CD14-positive monocyte (primary cell): Measurements from ENCODE around the gene AREL1. TPM values are rescaled to one million over a fixed set of nuclear protein-coding genes. Genes with fewer than 3 reads are reported as not detected.

Experiments used
- DNase-seq, 3 donors: peaks; one replicate each; pipeline ENCODE4 v3.0.0-alpha.2; 2011 to 2022
- H2AFZ ChIP-seq: 2 replicates; pipeline ENCODE4 v1.6.0; 2012; ENCODE audit warnings: mild to moderate bottlenecking, low read depth, low read length, inconsistent platforms; ENCODE audit not compliant: insufficient read depth, poor library complexity, severe bottlenecking
- H3K27ac ChIP-seq, 2 donors: 1 replicate in 1 of 2; 2 replicates in 1 of 2; pipeline ENCODE4 v1.5.1; 2012 to 2013; ENCODE audit warnings: low read length in 2 of 2, control low read depth in 1 of 2, inconsistent platforms in 1 of 2, low read depth in 1 of 2, mild to moderate bottlenecking in 1 of 2
- H3K27me3 ChIP-seq, 2 donors: one replicate each; pipeline versions ENCODE4 v1.6.0 to v1.6.1; 2011 to 2013; ENCODE audit warnings: low read length in 2 of 2; ENCODE audit not compliant: control insufficient read depth in 2 of 2, insufficient read depth in 2 of 2
- H3K36me3 ChIP-seq, 2 donors: replicated peaks in 1 of 2; 1 replicate in 1 of 2; 2 replicates in 1 of 2; pipeline versions ENCODE4 v1.5.1 to v1.6.1; 2012 to 2013; ENCODE audit warnings: low read length in 2 of 2, control low read depth in 1 of 2, inconsistent platforms in 1 of 2, mild to moderate bottlenecking in 1 of 2; ENCODE audit not compliant: insufficient read depth in 2 of 2, control insufficient read depth in 1 of 2
- H3K4me1 ChIP-seq, 2 donors: 1 replicate in 1 of 2; 2 replicates in 1 of 2; pipeline versions ENCODE4 v1.5.1 to v1.6.1; 2012 to 2013; ENCODE audit warnings: low read length in 2 of 2, control low read depth in 1 of 2, inconsistent platforms in 1 of 2, mild to moderate bottlenecking in 1 of 2, moderate library complexity in 1 of 2; ENCODE audit not compliant: insufficient read depth in 2 of 2, control insufficient read depth in 1 of 2
- H3K4me2 ChIP-seq: replicated peaks from 2 replicates; pipeline ENCODE3; 2012; ENCODE audit warnings: low read length, moderate library complexity, mild to moderate bottlenecking; ENCODE audit not compliant: poor library complexity, severe bottlenecking; ENCODE audit errors: extremely low read depth
- H3K4me3 ChIP-seq, 3 experiments: fragments of 200-600 bp in 1 of 3; sonication (generic) in 1 of 3; replicated peaks in 1 of 3; 1 replicate in 2 of 3; 2 replicates in 1 of 3; pipeline ENCODE4 v1.5.1; 2011 to 2013; ENCODE audit warnings: low read length in 3 of 3, mild to moderate bottlenecking in 3 of 3, control low read depth in 2 of 3, low read depth in 2 of 3, inconsistent platforms in 1 of 3, moderate library complexity in 1 of 3
- H3K79me2 ChIP-seq: 2 replicates; pipeline ENCODE4 v1.6.0; 2012; ENCODE audit warnings: mild to moderate bottlenecking, control low read depth, inconsistent platforms, low read length, moderate library complexity; ENCODE audit not compliant: insufficient read depth
- H3K9ac ChIP-seq: 2 replicates; pipeline ENCODE4 v1.6.0; 2017; ENCODE audit warnings: low read length, mild to moderate bottlenecking; ENCODE audit not compliant: insufficient read depth, poor library complexity, severe bottlenecking
- H3K9me3 ChIP-seq, 2 donors: replicated peaks in 1 of 2; 1 replicate in 1 of 2; 2 replicates in 1 of 2; pipeline versions ENCODE4 v1.5.1 to v1.6.1; 2012 to 2013; ENCODE audit warnings: low read length in 2 of 2, control low read depth in 1 of 2; ENCODE audit not compliant: control insufficient read depth in 1 of 2, insufficient read depth in 1 of 2
- H4K20me1 ChIP-seq: 2 replicates; pipeline ENCODE4 v1.6.0; 2012; ENCODE audit warnings: mild to moderate bottlenecking, low read length, control low read depth, moderate library complexity; ENCODE audit not compliant: insufficient read depth
- H3K27ac Mint-ChIP-seq, 7 donors: one replicate each; pipeline ENCODE4 v1.8.0; 2020; ENCODE audit warnings: mild to moderate bottlenecking in 7 of 7, mixed read lengths in 7 of 7, moderate library complexity in 6 of 7, inconsistent platforms in 2 of 7
- H3K27me3 Mint-ChIP-seq, 3 donors: one replicate each; pipeline ENCODE4 v1.8.0; 2021 to 2022; ENCODE audit warnings: low read depth in 3 of 3, mild to moderate bottlenecking in 3 of 3, mixed read lengths in 3 of 3, moderate library complexity in 3 of 3, inconsistent platforms in 1 of 3
- H3K36me3 Mint-ChIP-seq, 2 donors: one replicate each; pipeline ENCODE4 v1.8.0; 2020; ENCODE audit warnings: mixed read lengths in 2 of 2, inconsistent platforms in 1 of 2, mild to moderate bottlenecking in 1 of 2
- H3K4me1 Mint-ChIP-seq: one replicate; pipeline ENCODE4 v1.8.0; 2020; ENCODE audit warnings: mild to moderate bottlenecking, mixed read lengths
- H3K4me3 Mint-ChIP-seq, 2 donors: one replicate each; pipeline ENCODE4 v1.8.0; 2020; ENCODE audit warnings: mild to moderate bottlenecking in 2 of 2, mixed read lengths in 2 of 2, moderate library complexity in 1 of 2
- H3K9me3 Mint-ChIP-seq, 7 donors: one replicate each; pipeline ENCODE4 v1.8.0; 2020 to 2022; ENCODE audit warnings: mixed read lengths in 7 of 7, mild to moderate bottlenecking in 6 of 7, moderate library complexity in 6 of 7, inconsistent platforms in 2 of 7
- CTCF ChIP-seq: fragments of 200-600 bp; IDR thresholded peaks from one replicate; pipeline ENCODE4 v1.8.0; 2022; ENCODE audit warnings: antibody characterized with exemption, mild to moderate bottlenecking
- WGBS: methylation state at CpG from one replicate; pipeline ENCODE4 v1.1.5; 2013; ENCODE audit warnings: missing lambda C conversion rate; ENCODE audit not compliant: insufficient coverage; 5-methylcytosine and 5-hydroxymethylcytosine counted together
- intact Hi-C, 2 donors: fragments of 100-400 bp; cut with micrococcal nuclease; formaldehyde crosslinking; loops; one replicate each; pipeline versions ENCODE4 v1.15.0 to v1.15.1; 2023
- polyA plus RNA-seq, 3 donors: library from polyadenylated mRNA; depleted of rRNA in 1 of 3; unstranded in 2 of 3; stranded (reverse) in 1 of 3; fragments of 300-500 nt in 2 of 3; fragments of >200 nt in 1 of 3; fragmentation: Illumina TruSeq in 2 of 3; gene quantifications; 1 replicate in 2 of 3; 2 replicates in 1 of 3; pipeline ENCODE4 v1.2.3, GENCODE V29; 2012 to 2021

AREL1 gene
- polyA plus RNA-seq, 3 donors: 12.5 to 23.3 (median 20.0) TPM

DNA sequence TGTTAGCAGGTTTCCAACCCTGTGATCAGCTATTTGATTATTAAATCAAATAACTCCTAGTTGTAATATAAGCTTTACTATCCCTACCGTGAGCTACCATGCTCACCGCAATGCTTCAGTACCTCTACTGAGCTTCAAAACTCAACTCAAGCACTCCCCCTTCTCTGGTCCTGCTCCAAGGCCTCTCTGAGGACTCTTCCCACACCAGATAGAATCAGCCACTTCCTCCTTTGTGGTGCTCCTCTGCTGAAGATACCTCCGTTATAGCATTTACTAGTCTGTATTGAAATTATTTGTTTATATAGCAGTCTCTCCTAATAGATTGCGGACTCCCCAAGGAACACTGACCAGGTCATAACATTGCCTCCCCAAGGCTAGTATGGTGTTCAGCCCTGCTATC is 17.5 kb downstream of the AREL1 start:
- H3K27me3 ChIP-seq: no peaks in the 10 kb centered on the region
- H3K4me1 ChIP-seq: peaks cover 20 to 32% of the 10 kb centered on the region in 2 donors
- no peaks in the 10 kb centered on the region for H3K9me3 Mint-ChIP-seq
- no peak for TF ChIP-seq CTCF
- peaks cover 13 to 32% of the 10 kb centered on the region in 2 donors for H3K36me3 ChIP-seq
- no peak overlapping the region for H3K27ac ChIP-seq
- H4K20me1 ChIP-seq: peaks cover 55% of the 10 kb centered on the region
- 85% methylated on average over 2 of the region's 4 CpGs for WGBS
- peaks cover 70% of the 10 kb centered on the region for H3K79me2 ChIP-seq
- peaks cover 0 to 1% (median 0%) of the 10 kb centered on the region in 3 donors for H3K27me3 Mint-ChIP-seq
- H3K9ac ChIP-seq: no peak overlapping the region
- peak overlapping the region in 2 of 7 donors; percentile 16 to 33 for H3K27ac Mint-ChIP-seq
- H3K36me3 Mint-ChIP-seq: peaks cover 27 to 43% of the 10 kb centered on the region in 2 donors
- peaks cover 31% of the 10 kb centered on the region for H3K4me1 Mint-ChIP-seq
- no peak overlapping the region for H3K4me2 ChIP-seq
- no peaks in the 10 kb centered on the region for H3K9me3 ChIP-seq
- no peak for DNase-seq
- H2AFZ ChIP-seq: no peak overlapping the region
- no peak overlapping the region for H3K4me3 Mint-ChIP-seq
- H3K4me3 ChIP-seq: no peak overlapping the region
- intact Hi-C loops: no loop called here

DNA sequence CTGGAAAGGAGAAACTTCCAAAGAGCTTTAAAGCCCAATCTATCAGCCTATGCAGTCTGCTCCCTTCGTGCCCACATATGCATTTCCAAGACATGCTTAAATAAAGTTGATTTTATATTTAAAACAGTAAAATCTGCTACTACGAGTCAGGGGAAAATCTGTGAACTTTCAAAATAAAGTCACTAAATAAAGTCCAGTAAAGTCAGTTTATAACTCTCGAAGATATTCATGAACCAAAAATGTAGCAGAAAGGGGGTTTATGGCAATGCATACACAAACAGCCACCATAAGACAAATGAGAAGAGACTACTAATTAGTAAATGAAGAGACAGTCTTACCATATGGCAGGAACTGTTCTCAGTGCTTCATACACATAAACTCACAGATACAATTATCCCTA is 19.7 kb downstream of the AREL1 start:
- Mint-ChIP-seq H3K9me3 (no peaks in the 10 kb centered on the region), H3K4me3 (no peak overlapping the region), H3K27ac (no peak overlapping the region), H3K4me1 (peaks cover 22% of the 10 kb centered on the region), H3K27me3 (peaks cover 0 to 1% (median 0%) of the 10 kb centered on the region in 3 donors), H3K36me3 (peaks cover 42 to 58% of the 10 kb centered on the region in 2 donors)
- peaks cover 46% of the 10 kb centered on the region for H4K20me1 ChIP-seq
- peaks cover 9 to 20% of the 10 kb centered on the region in 2 donors for H3K4me1 ChIP-seq
- no peak for DNase-seq
- intact Hi-C loops: no loop called here
- H3K27me3 ChIP-seq: no peaks in the 10 kb centered on the region
- TF ChIP-seq CTCF: no peak
- no peak overlapping the region for H3K4me3 ChIP-seq
- no peak overlapping the region for H2AFZ ChIP-seq
- no peak overlapping the region for H3K9ac ChIP-seq
- H3K79me2 ChIP-seq: peaks cover 54% of the 10 kb centered on the region
- no CpG with 5 or more reads among the region's 3 CpGs for WGBS
- no peaks in the 10 kb centered on the region for H3K9me3 ChIP-seq
- H3K36me3 ChIP-seq: peaks cover 28 to 52% of the 10 kb centered on the region in 2 donors
- H3K4me2 ChIP-seq: no peak overlapping the region
- no peak overlapping the region for H3K27ac ChIP-seq
